HCT116 (cell line): Measurements from ENCODE around the gene IL1RAP. TPM values are rescaled to one million over a fixed set of nuclear protein-coding genes. Genes with fewer than 3 reads are reported as not detected.

Experiments
- ATAC-seq: fragments of 200-7000 bp; cut with Tn5 transposase; 2 replicates; pipeline ENCODE4 v1.9.1; 2020; ENCODE audit warnings: mild to moderate bottlenecking, moderate library complexity
- BruUV-seq: library from RNA; stranded (reverse); fragments of 400-500 nt; replicated peaks from 2 replicates; lab custom pipeline; 2021; lab: Mats Ljungman, UMichigan
- CTCF ChIA-PET: fragments of 300-600 bp; sonication (Branson Sonifier 250); formaldehyde crosslinking; loops from one replicate; lab custom pipeline; 2021; ENCODE audit warnings: antibody characterized with exemption; lab: Charles Lee
- POLR2A ChIA-PET: fragments of 300-600, 350-600 bp; sonication (Branson Sonifier 250); formaldehyde crosslinking; loops from one replicate; lab custom pipeline; 2021; ENCODE audit warnings: antibody characterized with exemption; lab: Charles Lee
- RAD21 ChIA-PET, 2 experiments: fragments of 300-600 bp; sonication (Branson Sonifier 250); formaldehyde crosslinking; loops; one replicate each; lab custom pipeline; 2023; ENCODE audit warnings: low total read pairs in 2 of 2; ENCODE audit not compliant: uncharacterized antibody in 2 of 2, unreplicated experiment in 2 of 2, low non-redundant PET in 1 of 2; lab: Charles Lee
- DNase-seq: peaks from one replicate; pipeline ENCODE4 v3.0.0-alpha.2; 2010; ENCODE audit warnings: low read depth, low spot score
- H2AFZ ChIP-seq: fragments of 200-600 bp; shearing (Covaris generic), sonication (generic); 2 replicates; pipeline ENCODE4 v1.6.1; 2017; ENCODE audit warnings: low read depth, mixed run types, mixed read lengths, antibody characterized with exemption, low read length; ENCODE audit not compliant: poor library complexity, severe bottlenecking
- H3K27ac ChIP-seq: 2 replicates; pipeline ENCODE4 v1.5.1; 2012; ENCODE audit warnings: low read depth, low read length
- H3K27me3 ChIP-seq: fragments of 200-600 bp; sonication (generic); 2 replicates; pipeline ENCODE4 v1.6.1; 2016; ENCODE audit warnings: mixed run types, low read length, mixed read lengths; ENCODE audit not compliant: insufficient read depth
- H3K36me3 ChIP-seq, 2 experiments: fragments of 200-500 bp in 1 of 2; fragments of 200-600 bp in 1 of 2; sonication (Bioruptor generic) in 1 of 2; sonication (generic) in 1 of 2; 2 replicates each; pipeline versions ENCODE4 v1.5.1 to v1.6.1; 2014 to 2016; ENCODE audit warnings: low read length in 2 of 2, inconsistent platforms in 1 of 2, mixed read lengths in 1 of 2, mixed run types in 1 of 2; ENCODE audit not compliant: insufficient read depth in 2 of 2, control insufficient read depth in 1 of 2
- H3K4me1 ChIP-seq, 2 experiments: fragments of 200-600 bp in 1 of 2; sonication (generic) in 1 of 2; 2 replicates each; pipeline versions ENCODE4 v1.5.1 to v1.6.1; 2012 to 2017; ENCODE audit warnings: low read length in 2 of 2, inconsistent platforms in 1 of 2, mild to moderate bottlenecking in 1 of 2, mixed read lengths in 1 of 2, mixed run types in 1 of 2, moderate library complexity in 1 of 2; ENCODE audit not compliant: insufficient read depth in 2 of 2, control insufficient read depth in 1 of 2
- H3K4me2 ChIP-seq: fragments of 200-600 bp; sonication (generic); 2 replicates; pipeline ENCODE4 v1.6.1; 2017; ENCODE audit warnings: mixed run types, low read length, mixed read lengths
- H3K4me3 ChIP-seq, 2 experiments: fragments of 200-600 bp in 1 of 2; sonication (generic) in 1 of 2; replicated peaks in 1 of 2; 2 replicates each; pipeline ENCODE4 v1.5.1; 2011 to 2016; ENCODE audit warnings: low read length in 2 of 2, control low read depth in 1 of 2, low read depth in 1 of 2, mild to moderate bottlenecking in 1 of 2, mixed read lengths in 1 of 2, mixed run types in 1 of 2
- H3K79me2 ChIP-seq: fragments of 200-600 bp; sonication (generic); 2 replicates; pipeline ENCODE4 v1.6.1; 2017; ENCODE audit warnings: mild to moderate bottlenecking, mixed run types, low read length, moderate library complexity, mixed read lengths; ENCODE audit not compliant: insufficient read depth
- H3K9ac ChIP-seq: fragments of 200-600 bp; sonication (generic); 2 replicates; pipeline ENCODE4 v1.6.1; 2016; ENCODE audit warnings: low read length, mixed read lengths
- H3K9me2 ChIP-seq: fragments of 200-600 bp; sonication (generic), shearing (Covaris generic); 2 replicates; pipeline ENCODE4 v1.6.1; 2017; ENCODE audit warnings: mixed run types, mild to moderate bottlenecking, moderate library complexity; ENCODE audit not compliant: insufficient read depth
- H3K9me3 ChIP-seq, 2 experiments: fragments of 200-500 bp in 1 of 2; fragments of 200-600 bp in 1 of 2; sonication (Bioruptor generic) in 1 of 2; sonication (generic) in 1 of 2; 2 replicates each; pipeline ENCODE4 v1.6.1; 2014 to 2017; ENCODE audit warnings: low read length in 2 of 2, mixed read lengths in 2 of 2, inconsistent platforms in 1 of 2, low read depth in 1 of 2, mild to moderate bottlenecking in 1 of 2, mixed run types in 1 of 2, moderate library complexity in 1 of 2; ENCODE audit not compliant: control insufficient read depth in 1 of 2, insufficient read depth in 1 of 2
- H4K20me1 ChIP-seq: fragments of 200-600 bp; sonication (generic), shearing (Covaris generic); 2 replicates; pipeline ENCODE4 v1.6.1; 2017; ENCODE audit warnings: mixed run types, mild to moderate bottlenecking, moderate library complexity; ENCODE audit not compliant: insufficient read depth
- CBX3 ChIP-seq: IDR thresholded peaks from 2 replicates; pipeline ENCODE4 v1.6.1; 2012; ENCODE audit warnings: low read depth
- EGR1 ChIP-seq: IDR thresholded peaks from 2 replicates; pipeline ENCODE4 v1.6.1; 2012; ENCODE audit warnings: low read depth
- ELF1 ChIP-seq: IDR thresholded peaks from 2 replicates; pipeline ENCODE4 v1.6.1; 2012; ENCODE audit warnings: low read depth, borderline replicate concordance
- EZH2 ChIP-seq: fragments of 200-600 bp; sonication (generic); IDR thresholded peaks from 2 replicates; pipeline ENCODE4 v1.6.1; 2017; ENCODE audit warnings: antibody characterized with exemption, mixed run types
- EZH2phosphoT487 ChIP-seq: fragments of 200-600 bp; IDR thresholded peaks from 2 replicates; pipeline ENCODE4 v1.6.1; 2018; ENCODE audit warnings: antibody characterized with exemption, borderline replicate concordance
- FOSL1 ChIP-seq: IDR thresholded peaks from 2 replicates; pipeline ENCODE4 v1.6.1; 2012; ENCODE audit warnings: low read depth
- JUND ChIP-seq: IDR thresholded peaks from 2 replicates; pipeline ENCODE4 v1.6.1; 2012
- POLR2A ChIP-seq: IDR thresholded peaks from 2 replicates; pipeline ENCODE4 v1.7.0; 2011; ENCODE audit warnings: borderline replicate concordance; ENCODE audit not compliant: insufficient read depth, insufficient read length; ENCODE audit errors: extremely low read depth
- POLR2AphosphoS5 ChIP-seq: IDR thresholded peaks from 2 replicates; pipeline ENCODE4 v1.6.1; 2011; ENCODE audit warnings: mild to moderate bottlenecking, low read depth, low read length, moderate library complexity
- RAD21 ChIP-seq: IDR thresholded peaks from 2 replicates; pipeline ENCODE4 v1.6.1; 2012; ENCODE audit warnings: low read depth, mild to moderate bottlenecking
- SIN3A ChIP-seq: IDR thresholded peaks from 2 replicates; pipeline ENCODE4 v1.6.1; 2012; ENCODE audit warnings: low read depth
- SP1 ChIP-seq: IDR thresholded peaks from 2 replicates; pipeline ENCODE4 v1.6.1; 2012; ENCODE audit warnings: low read depth
- SRF ChIP-seq: IDR thresholded peaks from 2 replicates; pipeline ENCODE4 v1.6.1; 2012; ENCODE audit warnings: low read depth
- TCF7L2 ChIP-seq: IDR thresholded peaks from 2 replicates; pipeline ENCODE4 v1.7.0; 2011; ENCODE audit warnings: borderline replicate concordance, inconsistent platforms; ENCODE audit not compliant: insufficient read depth, insufficient read length; ENCODE audit errors: extremely low read depth
- YY1 ChIP-seq: IDR thresholded peaks from 2 replicates; pipeline ENCODE4 v1.6.1; 2011; ENCODE audit warnings: low read length, low read depth, moderate library complexity, mild to moderate bottlenecking; ENCODE audit not compliant: insufficient replicate concordance; ENCODE audit errors: extremely low read depth
- ZBTB33 ChIP-seq: IDR thresholded peaks from 2 replicates; pipeline ENCODE4 v1.6.1; 2011; ENCODE audit warnings: mild to moderate bottlenecking, low read length, moderate library complexity; ENCODE audit not compliant: insufficient replicate concordance; ENCODE audit errors: extremely low read depth
- ZFX ChIP-seq: fragments of 450-650 bp; IDR thresholded peaks from 2 replicates; pipeline ENCODE4 v1.6.1; 2017
- ZNF274 ChIP-seq: fragments of 200-500 bp; sonication (Bioruptor generic); IDR thresholded peaks from 2 replicates; pipeline ENCODE4 v1.6.1; 2014; ENCODE audit warnings: mild to moderate bottlenecking, low read depth, low read length, inconsistent platforms
- intact Hi-C: fragments of 100-400 bp; cut with micrococcal nuclease; formaldehyde crosslinking; loops from 2 replicates; pipeline ENCODE4 v1.10.0; 2022
- total RNA-seq: library from RNA; stranded (reverse); gene quantifications from one replicate; pipeline ENCODE4 v1.2.1, GENCODE V29; 2021; ENCODE audit not compliant: unreplicated experiment
- TF ChIP-seq, protein P1 (sequence below), 3 experiments: fragments of 200-600 bp in 1 of 3; sonication (generic) in 1 of 3; IDR thresholded peaks in 2 of 3; conservative IDR thresholded peaks in 1 of 3; 2 replicates each; pipeline ENCODE4 v1.5.1; 2012 to 2017; ENCODE audit warnings: low read depth in 2 of 3, low read length in 2 of 3, antibody characterized with exemption in 1 of 3, borderline replicate concordance in 1 of 3, control low read depth in 1 of 3, mild to moderate bottlenecking in 1 of 3, mixed read lengths in 1 of 3, mixed run types in 1 of 3, moderate library complexity in 1 of 3; ENCODE audit not compliant: insufficient read depth in 1 of 3
- TF ChIP-seq, protein P2 (sequence below): IDR thresholded peaks from 2 replicates; pipeline ENCODE4 v1.6.1; 2012

Gene IL1RAP
- total RNA-seq, 1 experiment from 2014 or later, result 5.8 TPM

- TF ChIP-seq POLR2AphosphoS5 (no peak), ELF1 (no peak), SP1 (no peak), ZFX (no peak), CBX3 (no peak), ZNF274 (no peak), EZH2phosphoT487 (no peak), POLR2A (no peak), EGR1 (no peak), JUND (no peak), EZH2 (no peak), TCF7L2 (no peak), YY1 (no peak), ZBTB33 (no peak), SRF (no peak), RAD21 (no peak), FOSL1 (no peak), SIN3A (no peak)
- TF ChIP-seq, protein P1, sequence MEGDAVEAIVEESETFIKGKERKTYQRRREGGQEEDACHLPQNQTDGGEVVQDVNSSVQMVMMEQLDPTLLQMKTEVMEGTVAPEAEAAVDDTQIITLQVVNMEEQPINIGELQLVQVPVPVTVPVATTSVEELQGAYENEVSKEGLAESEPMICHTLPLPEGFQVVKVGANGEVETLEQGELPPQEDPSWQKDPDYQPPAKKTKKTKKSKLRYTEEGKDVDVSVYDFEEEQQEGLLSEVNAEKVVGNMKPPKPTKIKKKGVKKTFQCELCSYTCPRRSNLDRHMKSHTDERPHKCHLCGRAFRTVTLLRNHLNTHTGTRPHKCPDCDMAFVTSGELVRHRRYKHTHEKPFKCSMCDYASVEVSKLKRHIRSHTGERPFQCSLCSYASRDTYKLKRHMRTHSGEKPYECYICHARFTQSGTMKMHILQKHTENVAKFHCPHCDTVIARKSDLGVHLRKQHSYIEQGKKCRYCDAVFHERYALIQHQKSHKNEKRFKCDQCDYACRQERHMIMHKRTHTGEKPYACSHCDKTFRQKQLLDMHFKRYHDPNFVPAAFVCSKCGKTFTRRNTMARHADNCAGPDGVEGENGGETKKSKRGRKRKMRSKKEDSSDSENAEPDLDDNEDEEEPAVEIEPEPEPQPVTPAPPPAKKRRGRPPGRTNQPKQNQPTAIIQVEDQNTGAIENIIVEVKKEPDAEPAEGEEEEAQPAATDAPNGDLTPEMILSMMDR (IDR thresholded peaks at IDR 0.05 in 2 of 3, conservative IDR thresholded peaks at IDR 0.05 in 1 of 3; ENCODE audit: borderline replicate concordance in 1 of 3, insufficient read depth in 1 of 3, low read depth in 2 of 3, low read length in 2 of 3), result no peak
- TF ChIP-seq, protein P2, sequence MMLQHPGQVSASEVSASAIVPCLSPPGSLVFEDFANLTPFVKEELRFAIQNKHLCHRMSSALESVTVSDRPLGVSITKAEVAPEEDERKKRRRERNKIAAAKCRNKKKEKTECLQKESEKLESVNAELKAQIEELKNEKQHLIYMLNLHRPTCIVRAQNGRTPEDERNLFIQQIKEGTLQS, result no peak
- Histone ChIP-seq H3K9me2 (no peaks in the 10 kb centered on the region), H3K4me2 (no peak overlapping the region), H3K27ac (no peak overlapping the region), H3K79me2 (no peaks in the 10 kb centered on the region), H3K4me3 (no peak overlapping the region), H3K9ac (no peak overlapping the region), H3K27me3 (no peaks in the 10 kb centered on the region), H4K20me1 (no peaks in the 10 kb centered on the region), H2AFZ (no peak overlapping the region), H3K4me1 (peaks cover 0 to 4% of the 10 kb centered on the region in 2 experiments; a peak in 1 of 4 replicates), H3K9me3 (no peaks in the 10 kb centered on the region), H3K36me3 (no peaks in the 10 kb centered on the region)
- DNase-seq (no peak), ATAC-seq (no peak)
- POLR2A ChIA-PET, result no interaction called here
- CTCF ChIA-PET, result no interaction called here
- no TSS peak for BruUV-seq
- intact Hi-C loops, result no loop called here
- RAD21 ChIA-PET, result no interaction called here
Observed at GRCh38 chr3:190492129-190492528, 21.8 kb upstream of the IL1RAP start.
